T47D (cell line): ENCODE results near the gene MACROH2A1.

ENCODE experiments used
- DNase-seq, 2 experiments: peaks; one replicate each; pipeline versions ENCODE4 v3.0.0 to v3.0.0-alpha.2; 2011 to 2012; ENCODE audit warnings: low read depth in 1 of 2, low spot score in 1 of 2
- JUND ChIP-seq: IDR thresholded peaks from 2 replicates; pipeline ENCODE4 v1.6.1; 2012; ENCODE audit warnings: low read depth
- in situ Hi-C: cut with HindIII; loops from 2 replicates; pipeline ENCODE4 v1.10.0; 2016; ENCODE audit warnings: low sequenced_read_pairs, low pct_unique_long_range_greater_than_20kb

Gene MACROH2A1

GRCh38 chr5:135332519-135333150 lies 66.4 kb downstream of the MACROH2A1 start:
- in situ Hi-C loops: no loop called here
- no peak for TF ChIP-seq JUND
- peak; percentile 70 to 77 for DNase-seq

- no peak for TF ChIP-seq JUND
- in situ Hi-C loops: no loop called here
- no peak for DNase-seq
Measured at GRCh38 chr5:135331612-135332011, 67.4 kb downstream of the MACROH2A1 start.

GRCh38 chr5:135330798-135331096 lies 68.3 kb downstream of the MACROH2A1 start:
- in situ Hi-C loops: no loop called here
- no peak for DNase-seq
- no peak for TF ChIP-seq JUND

GRCh38 chr5:135329913-135330797 lies 68.9 kb downstream of the MACROH2A1 start:
- in situ Hi-C loops: no loop called here
- TF ChIP-seq JUND: no peak
- DNase-seq: no peak

GRCh38 chr5:135329066-135329912 lies 69.7 kb downstream of the MACROH2A1 start:
- no peak for DNase-seq
- TF ChIP-seq JUND: no peak
- in situ Hi-C loops: no loop called here

- in situ Hi-C loops: no loop called here
- DNase-seq: no peak
- no peak for TF ChIP-seq JUND
Measured at GRCh38 chr5:135328128-135328687, 70.8 kb downstream of the MACROH2A1 start.

GRCh38 chr5:135327429-135328127 lies 71.5 kb downstream of the MACROH2A1 start:
- no peak for DNase-seq
- TF ChIP-seq JUND: no peak
- in situ Hi-C loops: no loop called here

- TF ChIP-seq JUND: no peak
- in situ Hi-C loops: no loop called here
- no peak for DNase-seq
Measured at GRCh38 chr5:135326296-135327254, 72.5 kb downstream of the MACROH2A1 start.

GRCh38 chr5:135324897-135325650 lies 74.0 kb downstream of the MACROH2A1 start:
- DNase-seq: peak in 1 of 2 experiments; percentile 48
- no peak for TF ChIP-seq JUND
- in situ Hi-C loops: no loop called here

GRCh38 chr5:135324160-135324559 lies 74.9 kb downstream of the MACROH2A1 start:
- no peak for DNase-seq
- no peak for TF ChIP-seq JUND
- in situ Hi-C loops: no loop called here

- TF ChIP-seq JUND: no peak
- in situ Hi-C loops: no loop called here
- DNase-seq: peak in 1 of 2 experiments; percentile 44
Measured at GRCh38 chr5:135323701-135324132, 75.3 kb downstream of the MACROH2A1 start.
